Stimulated activated CD8-positive, alpha-beta memory T cell treated with anti-CD3 and anti-CD28 coated beads, Interleukin-7, amount 100 ng/mL, for 48 hours (primary cell): ENCODE results near the gene PI4K2A.
"Not testable (repeated sequence)": the region's sequence is repeated elsewhere in the genome, so short reads cannot be mapped to it uniquely, and the experiment has no call there.

Experiments used
- DNase-seq, 2 donors: peaks; one replicate each; pipeline ENCODE4 v3.0.0-alpha.2; 2020; ENCODE audit warnings: low read depth in 1 of 2; ENCODE audit errors: extremely low read depth in 1 of 2

PI4K2A gene

DNA sequence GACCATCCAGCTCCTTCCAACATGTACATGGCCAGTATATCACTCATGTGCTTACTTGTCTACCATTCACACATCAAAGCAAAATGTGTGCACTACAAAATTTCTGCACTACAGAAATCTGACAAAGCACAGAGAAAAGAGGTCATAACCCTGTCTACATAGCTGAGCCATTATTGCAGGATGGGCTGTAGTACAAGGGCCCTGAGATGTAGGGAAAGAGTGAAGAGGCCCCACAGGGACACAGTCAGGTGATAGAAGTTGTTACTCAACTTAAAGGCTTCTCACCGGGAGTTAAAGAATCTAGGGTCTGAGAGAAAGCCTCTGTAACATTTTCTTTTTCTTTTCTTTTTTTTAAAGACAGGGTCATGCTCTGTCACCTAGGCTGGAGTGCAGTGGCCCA is 29.1 kb downstream of the PI4K2A start:
- DNase-seq = no peak

GRCh38 chr10:97673736-97674525 is 33.5 kb downstream of the PI4K2A start:
- DNase-seq = peak in 1 of 2 donors; percentile 29

- no peak for DNase-seq
These were observed 34.8 kb downstream of the PI4K2A start for GRCh38 chr10:97675222-97675621.

DNA sequence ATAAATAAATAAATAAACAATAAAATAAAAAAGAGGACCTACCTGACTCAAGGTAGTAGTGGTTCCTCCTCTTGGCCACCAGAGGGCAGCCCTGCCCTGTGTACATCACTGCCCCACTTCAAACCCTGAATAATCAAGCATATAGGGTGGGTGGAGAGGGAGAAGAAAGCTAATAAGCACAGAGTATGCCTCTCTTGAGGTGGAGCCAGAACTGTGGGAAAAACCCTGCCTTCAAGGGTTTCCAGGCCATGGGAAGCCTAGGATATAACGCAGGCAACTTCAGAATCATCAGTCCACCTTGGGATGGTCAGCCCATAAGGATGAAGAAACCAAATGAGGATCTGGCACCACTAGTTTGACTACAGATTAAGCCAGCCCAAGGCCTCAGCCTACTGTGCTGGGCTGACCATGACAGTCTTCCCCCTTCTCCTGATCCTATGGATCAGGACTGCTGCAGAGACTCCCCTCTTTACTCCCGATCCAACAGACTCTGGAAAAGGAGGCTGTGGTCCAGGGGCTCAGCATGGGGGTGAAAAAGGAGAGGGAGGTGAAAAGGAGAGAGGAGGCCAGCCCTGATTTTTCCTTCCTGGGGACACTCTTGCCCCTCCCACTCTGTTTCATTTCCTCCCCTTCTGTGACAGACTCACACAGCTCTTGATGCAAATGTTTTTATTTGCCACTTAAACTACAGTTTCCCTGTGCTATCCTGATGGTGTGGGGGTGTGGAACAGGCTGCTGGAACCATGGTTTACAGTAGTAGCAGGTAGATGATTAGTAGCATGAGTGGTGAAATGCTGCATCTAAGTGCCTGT is 36.5 kb downstream of the PI4K2A start:
- no peak for DNase-seq

DNA sequence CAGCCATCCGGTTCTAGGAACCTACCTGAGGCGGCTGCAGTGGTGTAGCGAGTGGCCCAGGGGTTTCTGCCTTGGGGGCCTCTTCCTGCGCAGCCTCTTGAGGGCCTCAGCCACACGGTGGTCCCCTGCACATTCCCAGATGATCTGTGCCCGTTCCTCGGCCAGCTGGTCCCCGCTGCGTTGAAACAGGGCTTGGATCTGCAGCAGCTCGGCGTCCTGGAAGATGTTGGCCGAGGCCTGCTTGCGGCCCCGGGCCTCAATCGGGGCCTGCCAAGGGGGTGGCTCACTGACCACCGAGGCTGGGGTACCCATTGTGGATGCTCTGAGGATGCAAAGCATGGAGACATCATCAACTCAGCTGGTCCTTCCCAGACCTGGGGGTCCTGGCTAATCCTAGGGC is 39.1 kb downstream of the PI4K2A start:
- DNase-seq = no peak

DNA sequence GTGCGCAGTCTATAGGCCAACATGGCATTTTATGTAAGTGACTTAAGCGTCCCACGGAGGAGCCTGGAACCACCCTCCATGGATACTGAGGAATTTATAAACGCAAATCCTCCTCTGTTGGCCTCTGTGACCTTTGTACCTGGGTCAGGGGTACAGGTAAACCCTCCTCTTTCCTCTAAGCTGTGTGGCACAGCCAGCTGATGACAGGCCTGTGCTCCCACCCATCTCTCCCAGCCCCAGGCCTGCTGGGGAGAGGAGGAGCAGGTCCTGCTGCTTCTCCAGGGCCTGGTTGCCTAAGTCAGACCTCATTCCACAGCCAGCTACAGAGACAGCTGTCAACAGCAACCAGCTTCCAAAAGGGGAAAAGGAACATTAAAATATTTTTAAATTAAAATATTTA is 41.6 kb downstream of the PI4K2A start:
- no peak for DNase-seq

- DNase-seq = no peak
These were observed 43.3 kb downstream of the PI4K2A start for GRCh38 chr10:97683556-97684367.

DNA sequence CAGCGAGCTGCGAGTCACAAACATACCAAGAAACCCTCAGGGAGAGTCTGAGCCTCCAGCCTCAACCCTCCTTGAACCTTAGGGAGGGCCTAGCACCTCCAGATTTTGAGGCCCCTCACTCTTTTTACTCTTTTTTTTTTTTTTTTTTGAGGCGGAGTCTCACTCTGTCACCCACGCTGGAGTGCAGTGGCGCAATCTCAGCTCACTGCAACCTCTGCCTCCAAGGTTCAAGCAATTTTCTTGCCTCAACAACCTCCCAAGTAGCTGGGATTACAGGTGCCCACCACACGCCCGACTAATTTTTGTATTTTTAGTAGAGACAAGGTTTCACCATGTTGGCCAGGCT is 43.9 kb downstream of the PI4K2A start:
- not testable (repeated sequence) for DNase-seq

DNA sequence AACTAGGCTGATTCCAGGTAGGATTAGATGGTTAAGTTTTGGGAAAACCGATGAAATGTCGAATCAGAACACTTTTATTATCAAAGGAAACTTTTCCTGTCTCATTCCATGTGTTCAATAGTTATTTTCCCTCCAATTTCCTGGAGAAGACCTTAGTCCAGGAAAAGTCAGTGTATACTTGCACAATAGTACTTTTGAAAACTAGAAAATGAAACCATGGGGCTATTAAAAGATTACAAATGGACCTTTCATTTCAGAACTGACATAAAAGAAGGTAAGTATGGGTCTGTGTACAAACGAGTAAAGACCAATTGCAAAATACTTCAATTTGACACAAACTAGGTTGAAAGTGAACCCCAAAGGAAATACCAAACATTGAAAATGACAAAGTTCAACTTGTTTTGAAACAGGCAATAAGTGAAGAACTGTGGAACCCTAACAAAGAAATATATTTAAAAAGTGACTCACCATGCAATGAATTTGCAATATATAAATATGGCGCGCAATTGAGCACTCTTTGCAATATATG is 44.5 kb downstream of the PI4K2A start:
- no peak for DNase-seq

DNA sequence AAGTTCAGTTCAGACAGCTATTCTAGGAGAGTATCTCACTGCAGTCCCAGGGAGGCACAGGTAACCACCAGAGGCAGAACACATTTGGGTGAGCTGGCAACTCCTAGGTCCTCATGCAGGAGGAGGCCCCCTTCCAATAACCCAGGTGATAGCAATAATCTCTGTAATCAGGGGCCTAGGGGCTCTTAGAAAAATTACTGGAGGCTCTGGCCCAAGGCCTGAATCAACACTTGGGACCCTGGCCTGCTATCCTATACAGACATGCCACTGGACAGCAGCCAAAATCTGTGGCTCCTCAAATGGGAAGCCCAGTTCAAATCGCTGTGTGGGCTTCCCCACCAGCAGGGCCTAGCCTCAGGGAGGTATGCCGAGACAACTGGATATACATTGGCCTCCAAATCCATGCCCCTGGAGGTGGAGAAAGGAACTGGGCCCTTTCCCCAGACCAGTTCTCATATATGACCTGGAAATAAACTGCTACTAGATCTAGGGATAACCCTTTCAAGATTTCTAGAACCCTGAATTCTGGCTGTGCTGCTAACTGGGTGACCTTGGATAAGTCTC is 45.0 kb downstream of the PI4K2A start:
- no peak for DNase-seq

- DNase-seq = no peak
These were observed 46.0 kb downstream of the PI4K2A start for GRCh38 chr10:97686301-97686961.

GRCh38 chr10:97686962-97687784 is 46.7 kb downstream of the PI4K2A start, which contains the start of gene AVPI1:
Gene AVPI1 (minus strand): TSS chr10:97687241. CDS start chr10:97679905, 7,336 bp downstream.
- DNase-seq = peak; percentile 92 to 94

DNA sequence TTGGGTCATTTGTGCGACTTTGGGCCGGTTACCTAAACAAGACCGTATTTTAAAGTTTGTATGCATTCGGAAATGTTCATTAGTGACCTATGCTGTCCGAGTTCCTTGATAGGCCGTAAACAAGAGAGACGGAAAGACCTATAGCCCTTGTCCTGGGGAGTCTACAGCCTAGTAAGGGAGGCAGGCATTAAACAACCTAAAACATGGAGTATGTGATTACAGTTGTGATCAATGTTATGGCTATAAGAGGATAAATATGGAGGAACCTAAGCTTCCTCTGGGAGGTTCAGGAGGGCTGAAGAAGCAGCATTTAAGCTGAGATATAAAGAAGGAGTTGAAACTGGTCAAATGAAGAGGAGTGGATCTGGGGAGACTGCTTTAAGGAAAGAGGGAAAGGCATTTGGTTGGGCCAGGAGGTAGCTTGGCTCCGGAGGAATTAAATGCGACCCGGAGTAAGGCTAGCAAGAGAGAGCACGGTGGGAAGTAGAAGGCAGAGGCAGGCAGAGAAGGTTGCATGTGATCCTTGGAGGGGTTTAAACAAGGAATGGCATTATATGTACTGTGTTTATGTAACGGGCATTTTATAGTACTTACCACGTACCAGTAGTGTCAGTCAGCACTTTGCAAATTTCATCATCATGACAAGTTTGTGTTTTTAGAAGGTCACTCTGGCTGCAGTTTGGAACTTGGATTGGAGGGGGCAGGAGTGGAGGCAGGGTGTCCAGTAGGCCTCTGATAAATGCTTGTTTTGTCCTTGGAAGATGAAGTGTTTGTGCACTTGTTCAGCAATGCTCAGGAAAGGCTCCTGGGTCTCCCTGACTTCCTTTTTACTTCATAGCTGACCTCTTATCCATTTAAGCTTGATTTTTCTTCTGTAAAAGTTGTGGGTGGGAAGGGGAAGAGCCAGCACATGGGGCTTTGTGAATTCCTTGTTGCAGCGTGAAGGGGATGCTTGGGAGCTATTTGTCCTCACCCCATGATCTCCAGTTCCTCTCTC is 47.6 kb downstream of the PI4K2A start:
- no peak for DNase-seq

- DNase-seq = no peak
These were observed 49.1 kb downstream of the PI4K2A start for GRCh38 chr10:97689559-97690020.

GRCh38 chr10:97690133-97690532 is 49.7 kb downstream of the PI4K2A start:
- no peak for DNase-seq

DNA sequence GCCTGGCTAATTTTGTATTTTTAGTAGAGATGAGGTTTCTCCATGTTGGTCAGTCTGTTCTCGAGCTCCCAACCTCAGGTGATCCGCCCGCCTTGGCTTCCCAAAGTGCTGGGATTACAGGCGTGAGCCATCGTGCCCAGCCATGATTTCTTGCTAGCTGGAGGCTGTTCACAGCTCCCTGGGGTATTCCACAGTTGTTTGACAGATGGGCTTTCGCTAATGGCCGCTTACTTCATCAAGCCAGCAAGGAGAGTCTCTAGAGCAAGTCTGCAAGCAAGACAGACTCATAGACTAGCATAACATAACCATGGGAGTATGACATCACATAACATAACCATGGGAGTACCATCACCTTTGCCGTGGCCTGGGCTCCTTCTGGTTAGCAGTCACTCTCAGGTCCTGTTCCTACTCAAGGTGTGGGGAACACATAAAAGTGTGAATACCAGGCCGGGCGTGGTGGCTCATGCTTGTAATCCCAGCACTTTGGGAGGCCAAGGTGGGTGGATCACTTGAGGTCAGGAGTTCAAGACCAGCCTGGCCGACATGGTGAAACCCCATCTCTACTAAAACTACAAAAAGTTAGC is 57.7 kb downstream of the PI4K2A start:
- DNase-seq = not testable (repeated sequence)

- no peak for DNase-seq
These were observed 61.1 kb downstream of the PI4K2A start for GRCh38 chr10:97701438-97702069.
